ENCODE data around the gene DNAJC5. TPM values are rescaled to one million over a fixed set of nuclear protein-coding genes. Genes with fewer than 3 reads are reported as not detected.

The DNAJC5 gene
- total and polyA plus RNA-seq, 9 of the 15 experiments (the other 6 are each of a cell fraction or from before 2014, with no cell fraction given) = 0.95 to 42.8 (median 23.4) TPM

DNA sequence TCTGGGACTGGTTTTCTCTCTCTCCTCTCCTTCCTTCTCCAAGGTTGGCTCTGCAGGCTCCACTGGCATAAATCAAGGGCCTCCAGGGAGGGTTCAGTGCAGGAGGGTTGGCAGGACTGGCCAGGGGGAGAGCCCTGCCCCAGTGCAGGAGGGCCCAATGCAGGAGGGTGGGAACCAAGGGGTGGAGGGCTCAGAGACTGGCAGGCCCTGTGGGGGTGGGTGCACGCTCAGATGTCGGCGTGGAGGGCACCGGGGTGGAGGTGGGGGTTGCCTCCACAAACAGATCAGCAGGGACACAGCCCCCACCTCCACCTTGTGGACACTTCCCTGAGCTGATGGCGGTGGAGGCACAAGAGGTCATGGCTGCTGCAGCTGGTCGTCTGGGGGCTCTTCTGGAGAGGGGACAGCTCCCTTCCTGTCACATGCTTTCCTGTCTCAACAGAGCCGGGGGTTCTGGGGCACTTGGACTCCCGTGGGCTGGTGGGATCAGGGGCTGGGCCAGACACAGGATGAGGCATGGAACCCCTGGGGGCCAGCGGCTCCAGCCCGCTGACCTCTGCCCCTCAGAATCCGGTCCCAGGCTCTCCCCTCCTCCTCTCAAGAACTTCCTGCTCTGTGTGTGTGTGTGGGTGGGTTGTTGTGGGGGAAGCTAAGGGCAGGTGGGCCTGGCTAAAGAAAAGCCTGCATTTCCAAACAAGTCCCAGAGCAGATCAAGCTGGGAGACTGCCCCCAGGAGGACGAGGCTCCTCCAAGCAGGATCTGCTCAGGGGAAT, 36.3 kb upstream of the DNAJC5 start (continued):
- TF ChIP-seq, protein P1, sequence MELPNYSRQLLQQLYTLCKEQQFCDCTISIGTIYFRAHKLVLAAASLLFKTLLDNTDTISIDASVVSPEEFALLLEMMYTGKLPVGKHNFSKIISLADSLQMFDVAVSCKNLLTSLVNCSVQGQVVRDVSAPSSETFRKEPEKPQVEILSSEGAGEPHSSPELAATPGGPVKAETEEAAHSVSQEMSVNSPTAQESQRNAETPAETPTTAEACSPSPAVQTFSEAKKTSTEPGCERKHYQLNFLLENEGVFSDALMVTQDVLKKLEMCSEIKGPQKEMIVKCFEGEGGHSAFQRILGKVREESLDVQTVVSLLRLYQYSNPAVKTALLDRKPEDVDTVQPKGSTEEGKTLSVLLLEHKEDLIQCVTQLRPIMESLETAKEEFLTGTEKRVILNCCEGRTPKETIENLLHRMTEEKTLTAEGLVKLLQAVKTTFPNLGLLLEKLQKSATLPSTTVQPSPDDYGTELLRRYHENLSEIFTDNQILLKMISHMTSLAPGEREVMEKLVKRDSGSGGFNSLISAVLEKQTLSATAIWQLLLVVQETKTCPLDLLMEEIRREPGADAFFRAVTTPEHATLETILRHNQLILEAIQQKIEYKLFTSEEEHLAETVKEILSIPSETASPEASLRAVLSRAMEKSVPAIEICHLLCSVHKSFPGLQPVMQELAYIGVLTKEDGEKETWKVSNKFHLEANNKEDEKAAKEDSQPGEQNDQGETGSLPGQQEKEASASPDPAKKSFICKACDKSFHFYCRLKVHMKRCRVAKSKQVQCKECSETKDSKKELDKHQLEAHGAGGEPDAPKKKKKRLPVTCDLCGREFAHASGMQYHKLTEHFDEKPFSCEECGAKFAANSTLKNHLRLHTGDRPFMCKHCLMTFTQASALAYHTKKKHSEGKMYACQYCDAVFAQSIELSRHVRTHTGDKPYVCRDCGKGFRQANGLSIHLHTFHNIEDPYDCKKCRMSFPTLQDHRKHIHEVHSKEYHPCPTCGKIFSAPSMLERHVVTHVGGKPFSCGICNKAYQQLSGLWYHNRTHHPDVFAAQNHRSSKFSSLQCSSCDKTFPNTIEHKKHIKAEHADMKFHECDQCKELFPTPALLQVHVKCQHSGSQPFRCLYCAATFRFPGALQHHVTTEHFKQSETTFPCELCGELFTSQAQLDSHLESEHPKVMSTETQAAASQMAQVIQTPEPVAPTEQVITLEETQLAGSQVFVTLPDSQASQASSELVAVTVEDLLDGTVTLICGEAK (IDR thresholded peaks at IDR 0.05) = 0 out of 2 replicates have a peak, but pooled peaks have one; percentile 34
- TF ChIP-seq, protein P1 (CRISPR knock-in tag; IDR thresholded peaks at IDR 0.05) = no peak
- TF ChIP-seq KLF13 (tag; IDR thresholded peaks at IDR 0.05; ENCODE audit: borderline replicate concordance, low read depth) (no peak), NR2C1 (IDR thresholded peaks at IDR 0.05) (no peak; the same call in 1 of the 2 replicates), NR2C1 (tag; IDR thresholded peaks at IDR 0.05) (peak; percentile 61; the same call in 1 of the 2 replicates), POLR2A (conservative IDR thresholded peaks at IDR 0.05) (peak; percentile 21; the same call in 1 of the 2 replicates), HNRNPLL (IDR thresholded peaks at IDR 0.05; ENCODE audit: low read depth, low read length, poor library complexity, severe bottlenecking) (no peak), MCM7 (IDR thresholded peaks at IDR 0.05) (no peak), NR2C2 (CRISPR knock-in tag; IDR thresholded peaks at IDR 0.05) (no peak; the same call in 1 of the 2 replicates), NR2C2 (tag; IDR thresholded peaks at IDR 0.05) (peak; percentile 24; the same call in 1 of the 2 replicates), PHF8 (IDR thresholded peaks at IDR 0.05; ENCODE audit: borderline replicate concordance, low read length) (peak; percentile 19; the same call in 1 of the 2 replicates), FOXK2 (conservative IDR thresholded peaks at IDR 0.05 in 1 of 2, IDR thresholded peaks at IDR 0.05 in 1 of 2; ENCODE audit: low read depth in 2 of 2) (peak in 1 of 2 experiments; percentile 11; a peak in 1 of 4 replicates), NCOR1 (IDR thresholded peaks at IDR 0.05) (peak; percentile 26; the same call in 1 of the 2 replicates)
- TF ChIP-seq, protein P2, sequence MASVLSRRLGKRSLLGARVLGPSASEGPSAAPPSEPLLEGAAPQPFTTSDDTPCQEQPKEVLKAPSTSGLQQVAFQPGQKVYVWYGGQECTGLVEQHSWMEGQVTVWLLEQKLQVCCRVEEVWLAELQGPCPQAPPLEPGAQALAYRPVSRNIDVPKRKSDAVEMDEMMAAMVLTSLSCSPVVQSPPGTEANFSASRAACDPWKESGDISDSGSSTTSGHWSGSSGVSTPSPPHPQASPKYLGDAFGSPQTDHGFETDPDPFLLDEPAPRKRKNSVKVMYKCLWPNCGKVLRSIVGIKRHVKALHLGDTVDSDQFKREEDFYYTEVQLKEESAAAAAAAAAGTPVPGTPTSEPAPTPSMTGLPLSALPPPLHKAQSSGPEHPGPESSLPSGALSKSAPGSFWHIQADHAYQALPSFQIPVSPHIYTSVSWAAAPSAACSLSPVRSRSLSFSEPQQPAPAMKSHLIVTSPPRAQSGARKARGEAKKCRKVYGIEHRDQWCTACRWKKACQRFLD (CRISPR knock-in tag; IDR thresholded peaks at IDR 0.05) = no peak
- TF ChIP-seq, protein P3, sequence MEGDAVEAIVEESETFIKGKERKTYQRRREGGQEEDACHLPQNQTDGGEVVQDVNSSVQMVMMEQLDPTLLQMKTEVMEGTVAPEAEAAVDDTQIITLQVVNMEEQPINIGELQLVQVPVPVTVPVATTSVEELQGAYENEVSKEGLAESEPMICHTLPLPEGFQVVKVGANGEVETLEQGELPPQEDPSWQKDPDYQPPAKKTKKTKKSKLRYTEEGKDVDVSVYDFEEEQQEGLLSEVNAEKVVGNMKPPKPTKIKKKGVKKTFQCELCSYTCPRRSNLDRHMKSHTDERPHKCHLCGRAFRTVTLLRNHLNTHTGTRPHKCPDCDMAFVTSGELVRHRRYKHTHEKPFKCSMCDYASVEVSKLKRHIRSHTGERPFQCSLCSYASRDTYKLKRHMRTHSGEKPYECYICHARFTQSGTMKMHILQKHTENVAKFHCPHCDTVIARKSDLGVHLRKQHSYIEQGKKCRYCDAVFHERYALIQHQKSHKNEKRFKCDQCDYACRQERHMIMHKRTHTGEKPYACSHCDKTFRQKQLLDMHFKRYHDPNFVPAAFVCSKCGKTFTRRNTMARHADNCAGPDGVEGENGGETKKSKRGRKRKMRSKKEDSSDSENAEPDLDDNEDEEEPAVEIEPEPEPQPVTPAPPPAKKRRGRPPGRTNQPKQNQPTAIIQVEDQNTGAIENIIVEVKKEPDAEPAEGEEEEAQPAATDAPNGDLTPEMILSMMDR (IDR thresholded peaks at IDR 0.05 in 2 of 3, conservative IDR thresholded peaks at IDR 0.05 in 1 of 3; ENCODE audit: insufficient read depth in 2 of 3, low read depth in 1 of 3, low read length in 3 of 3) = peak; percentile 42 to 49 (median 46)
